ENCODE data around the gene HMGN4. TPM values are rescaled to one million over a fixed set of nuclear protein-coding genes. Genes with fewer than 3 reads are reported as not detected.

HMGN4 gene
- total RNA-seq, 1 donor from 2014 or later = 27.2 TPM

DNA sequence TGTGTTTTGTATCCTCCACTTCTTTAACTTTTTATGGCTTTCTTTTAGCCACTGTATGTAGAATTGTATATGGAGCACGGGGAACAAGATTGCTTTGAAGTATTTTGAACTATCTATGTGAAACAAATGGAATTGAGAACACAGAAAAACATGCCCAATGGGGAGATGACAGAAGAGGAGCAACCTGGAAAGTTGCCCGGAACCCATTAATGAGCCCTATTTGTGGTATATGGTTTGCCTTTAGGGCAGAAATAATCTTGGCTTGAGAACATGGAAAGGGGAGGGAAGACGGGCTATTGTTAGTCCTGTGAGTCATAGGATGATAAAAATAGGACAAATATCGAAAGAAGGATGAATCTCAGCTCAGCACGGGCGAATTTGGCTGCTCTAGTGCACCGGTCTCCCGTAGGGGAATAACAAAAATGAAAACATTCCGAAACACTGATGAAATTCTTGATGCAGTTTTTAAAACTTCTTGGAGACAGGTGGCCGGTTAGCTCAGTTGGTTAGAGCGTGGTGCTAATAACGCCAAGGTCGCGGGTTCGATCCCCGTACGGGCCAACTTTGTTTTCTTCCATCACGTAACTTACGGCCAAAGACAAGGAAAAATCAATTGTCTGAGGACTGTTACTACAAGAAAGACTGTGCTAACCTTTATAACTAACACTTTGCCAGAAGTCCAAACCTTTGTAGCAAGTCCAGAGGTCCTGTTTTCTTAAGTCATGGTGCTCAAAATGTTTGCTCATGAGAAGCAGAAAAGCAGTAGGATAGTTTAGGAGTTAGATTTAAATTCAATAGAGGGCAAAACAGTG, 15.7 kb downstream of the HMGN4 start:
- DNase-seq (ENCODE audit: low spot score) = peak; percentile 79

DNA sequence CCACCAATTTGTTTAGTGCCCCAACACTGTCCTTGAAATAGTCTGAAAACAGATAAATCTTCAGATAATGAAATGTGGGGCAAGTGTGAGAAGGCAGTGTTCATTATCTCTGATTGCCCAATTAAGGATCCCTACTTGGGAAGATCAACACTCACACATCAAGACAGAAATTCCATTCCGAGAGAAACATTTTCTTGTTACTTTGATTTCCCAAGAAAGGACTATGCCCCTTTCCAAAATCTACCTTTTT, 16.2 kb downstream of the HMGN4 start:
- Mint-ChIP-seq H3K27me3 (ENCODE audit: unreplicated experiment) (peaks cover 6% of the 10 kb centered on the region), H3K4me1 (ENCODE audit: unreplicated experiment) (peaks cover 15% of the 10 kb centered on the region), H3K27ac (ENCODE audit: unreplicated experiment) (peak overlapping the region; percentile 34), H3K36me3 (ENCODE audit: low read depth, unreplicated experiment) (no peaks in the 10 kb centered on the region), H3K9me3 (ENCODE audit: unreplicated experiment) (no peaks in the 10 kb centered on the region), H3K4me3 (ENCODE audit: unreplicated experiment) (no peak overlapping the region)
- TF ChIP-seq, protein P1, sequence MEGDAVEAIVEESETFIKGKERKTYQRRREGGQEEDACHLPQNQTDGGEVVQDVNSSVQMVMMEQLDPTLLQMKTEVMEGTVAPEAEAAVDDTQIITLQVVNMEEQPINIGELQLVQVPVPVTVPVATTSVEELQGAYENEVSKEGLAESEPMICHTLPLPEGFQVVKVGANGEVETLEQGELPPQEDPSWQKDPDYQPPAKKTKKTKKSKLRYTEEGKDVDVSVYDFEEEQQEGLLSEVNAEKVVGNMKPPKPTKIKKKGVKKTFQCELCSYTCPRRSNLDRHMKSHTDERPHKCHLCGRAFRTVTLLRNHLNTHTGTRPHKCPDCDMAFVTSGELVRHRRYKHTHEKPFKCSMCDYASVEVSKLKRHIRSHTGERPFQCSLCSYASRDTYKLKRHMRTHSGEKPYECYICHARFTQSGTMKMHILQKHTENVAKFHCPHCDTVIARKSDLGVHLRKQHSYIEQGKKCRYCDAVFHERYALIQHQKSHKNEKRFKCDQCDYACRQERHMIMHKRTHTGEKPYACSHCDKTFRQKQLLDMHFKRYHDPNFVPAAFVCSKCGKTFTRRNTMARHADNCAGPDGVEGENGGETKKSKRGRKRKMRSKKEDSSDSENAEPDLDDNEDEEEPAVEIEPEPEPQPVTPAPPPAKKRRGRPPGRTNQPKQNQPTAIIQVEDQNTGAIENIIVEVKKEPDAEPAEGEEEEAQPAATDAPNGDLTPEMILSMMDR (IDR thresholded peaks at IDR 0.05; ENCODE audit: unreplicated experiment) = no peak
- DNase-seq (ENCODE audit: low spot score) = no peak

More for the DNA sequence above, 15.7 kb downstream of the HMGN4 start:
- Mint-ChIP-seq H3K4me1 (ENCODE audit: unreplicated experiment) (peaks cover 15% of the 10 kb centered on the region), H3K36me3 (ENCODE audit: low read depth, unreplicated experiment) (no peaks in the 10 kb centered on the region), H3K27me3 (ENCODE audit: unreplicated experiment) (peaks cover 6% of the 10 kb centered on the region), H3K27ac (ENCODE audit: unreplicated experiment) (peak overlapping the region; percentile 34), H3K4me3 (ENCODE audit: unreplicated experiment) (no peak overlapping the region), H3K9me3 (ENCODE audit: unreplicated experiment) (no peaks in the 10 kb centered on the region)
- TF ChIP-seq, protein P1 (IDR thresholded peaks at IDR 0.05; ENCODE audit: unreplicated experiment) = no peak

GRCh38 chr6:26554697-26555504, 16.7 kb downstream of the HMGN4 start:
- peak overlapping the region; percentile 49 for H3K27ac Mint-ChIP-seq (ENCODE audit: unreplicated experiment)
- H3K27me3 Mint-ChIP-seq (ENCODE audit: unreplicated experiment) = peaks cover 6% of the 10 kb centered on the region
- no peaks in the 10 kb centered on the region for H3K9me3 Mint-ChIP-seq (ENCODE audit: unreplicated experiment)
- TF ChIP-seq, protein P1 (IDR thresholded peaks at IDR 0.05; ENCODE audit: unreplicated experiment) = no peak
- H3K4me1 Mint-ChIP-seq (ENCODE audit: unreplicated experiment) = peaks cover 15% of the 10 kb centered on the region
- peak; percentile 49 for DNase-seq (ENCODE audit: low spot score)
- H3K36me3 Mint-ChIP-seq (ENCODE audit: low read depth, unreplicated experiment) = no peaks in the 10 kb centered on the region
- peak overlapping the region; percentile 90 for H3K4me3 Mint-ChIP-seq (ENCODE audit: unreplicated experiment)

GRCh38 chr6:26555505-26556262, 17.5 kb downstream of the HMGN4 start:
- no peak for DNase-seq (ENCODE audit: low spot score)
- H3K4me3 Mint-ChIP-seq (ENCODE audit: unreplicated experiment) = peak overlapping the region; percentile 90
- H3K27me3 Mint-ChIP-seq (ENCODE audit: unreplicated experiment) = peaks cover 6% of the 10 kb centered on the region
- H3K36me3 Mint-ChIP-seq (ENCODE audit: low read depth, unreplicated experiment) = no peaks in the 10 kb centered on the region
- no peaks in the 10 kb centered on the region for H3K9me3 Mint-ChIP-seq (ENCODE audit: unreplicated experiment)
- peaks cover 15% of the 10 kb centered on the region for H3K4me1 Mint-ChIP-seq (ENCODE audit: unreplicated experiment)
- H3K27ac Mint-ChIP-seq (ENCODE audit: unreplicated experiment) = peak overlapping the region; percentile 49
- TF ChIP-seq, protein P1 (IDR thresholded peaks at IDR 0.05; ENCODE audit: unreplicated experiment) = no peak

Measured in endothelial cell (in vitro differentiated cells).